ENCODE data around the gene ZNF175.

ZNF175 gene

GRCh38 chr19:51637362-51637978 lies 66.4 kb downstream of the ZNF175 start:
- no peak for DNase-seq

GRCh38 chr19:51639916-51640315 lies 68.8 kb downstream of the ZNF175 start:
- no peak for DNase-seq

- no peak for DNase-seq
Measured at GRCh38 chr19:51640386-51640785, 69.3 kb downstream of the ZNF175 start.

GRCh38 chr19:51641648-51642047 lies 70.6 kb downstream of the ZNF175 start:
- DNase-seq, result no peak
